Endothelial cell of umbilical vein (primary cell): ENCODE results near the gene LTBP2. TPM values are rescaled to one million over a fixed set of nuclear protein-coding genes. Genes with fewer than 3 reads are reported as not detected.

Experiments used
- BruUV-seq: library from RNA; stranded (reverse); fragments of 400-500 nt; replicated peaks from 2 replicates; lab custom pipeline; 2021; lab: Mats Ljungman, UMichigan
- CTCF ChIA-PET: fragments of 300-600, 350-600 bp; sonication (Branson Sonifier 250); formaldehyde crosslinking; loops from one replicate; lab custom pipeline; 2021; ENCODE audit warnings: antibody characterized with exemption, inconsistent platforms; lab: Charles Lee
- POLR2A ChIA-PET: fragments of 300-600, 350-600 bp; sonication (Branson Sonifier 250); formaldehyde crosslinking; loops from one replicate; lab custom pipeline; 2021; ENCODE audit warnings: antibody characterized with exemption, inconsistent platforms; lab: Charles Lee
- DNase-seq: peaks from one replicate; pipeline ENCODE4 v3.0.0-alpha.2; 2011; ENCODE audit warnings: low read depth, low spot score
- FAIRE-seq: peaks from 2 replicates; lab custom pipeline; 2011; peaks lifted over from hg19 to GRCh38; lab: Jason Lieb, UNC
- H2AFZ ChIP-seq: 2 replicates; pipeline ENCODE4 v1.6.0; 2012; ENCODE audit warnings: low read depth, low read length, control low read depth, inconsistent platforms
- H3K27ac ChIP-seq: 2 replicates; pipeline ENCODE4 v1.5.1; 2011; ENCODE audit warnings: low read depth, mild to moderate bottlenecking, control low read depth, low read length, moderate library complexity; ENCODE audit not compliant: insufficient read depth
- H3K27me3 ChIP-seq, 2 experiments: 2 replicates each; pipeline versions ENCODE4 v1.6.0 to v1.6.1; 2011; ENCODE audit warnings: low read length in 2 of 2, mixed read lengths in 1 of 2; ENCODE audit not compliant: control insufficient read depth in 2 of 2, insufficient read depth in 2 of 2
- H3K36me3 ChIP-seq, 2 experiments: 2 replicates in 1 of 2; 3 replicates in 1 of 2; pipeline ENCODE4 v1.5.1; 2011; ENCODE audit warnings: low read length in 2 of 2, mild to moderate bottlenecking in 1 of 2, moderate library complexity in 1 of 2; ENCODE audit not compliant: control insufficient read depth in 2 of 2, insufficient read depth in 2 of 2; ENCODE audit errors: extremely low read depth in 1 of 2
- H3K4me1 ChIP-seq: 3 replicates; pipeline ENCODE4 v1.5.1; 2011; ENCODE audit warnings: mild to moderate bottlenecking, low read length; ENCODE audit not compliant: control insufficient read depth, insufficient read depth; ENCODE audit errors: extremely low read depth
- H3K4me2 ChIP-seq: 2 replicates; pipeline ENCODE4 v1.6.1; 2011; ENCODE audit warnings: low read length, control low read depth, mixed read lengths; ENCODE audit not compliant: insufficient read depth
- H3K4me3 ChIP-seq, 3 experiments: fragments of 200-600 bp in 1 of 3; sonication (generic), shearing (Covaris generic) in 1 of 3; replicated peaks in 1 of 3; 2 replicates each; pipeline ENCODE4 v1.5.1; 2011 to 2016; ENCODE audit warnings: control low read depth in 3 of 3, low read length in 3 of 3, mild to moderate bottlenecking in 2 of 3, inconsistent platforms in 1 of 3, low read depth in 1 of 3, moderate library complexity in 1 of 3; ENCODE audit not compliant: insufficient read depth in 1 of 3
- H3K79me2 ChIP-seq: 2 replicates; pipeline ENCODE4 v1.6.0; 2012; ENCODE audit warnings: low read length, inconsistent platforms; ENCODE audit not compliant: control insufficient read depth, insufficient read depth
- H3K9ac ChIP-seq: replicated peaks from 2 replicates; pipeline ENCODE3; 2011; ENCODE audit warnings: low read length, control low read depth; ENCODE audit not compliant: insufficient read depth; ENCODE audit errors: extremely low read depth
- H3K9me1 ChIP-seq: replicated peaks from 3 replicates; pipeline ENCODE4 v1.6.0; 2011; ENCODE audit warnings: mild to moderate bottlenecking, low read length; ENCODE audit not compliant: control insufficient read depth, insufficient read depth; ENCODE audit errors: extremely low read depth
- H3K9me3 ChIP-seq: replicated peaks from 2 replicates; pipeline ENCODE4 v1.5.1; 2012; ENCODE audit warnings: low read length, inconsistent platforms; ENCODE audit not compliant: control insufficient read depth, insufficient read depth
- H4K20me1 ChIP-seq: replicated peaks from 2 replicates; pipeline ENCODE3; 2011; ENCODE audit warnings: mild to moderate bottlenecking, low read length; ENCODE audit not compliant: control insufficient read depth, insufficient read depth; ENCODE audit errors: extremely low read depth
- CTCF ChIP-seq, 2 donors: IDR thresholded peaks; 1 replicate in 1 of 2; 2 replicates in 1 of 2; pipeline ENCODE4 v1.5.1; 2011; ENCODE audit warnings: low read length in 2 of 2, mild to moderate bottlenecking in 2 of 2, moderate library complexity in 2 of 2, control low read depth in 1 of 2, inconsistent platforms in 1 of 2, low read depth in 1 of 2; ENCODE audit not compliant: insufficient read depth in 1 of 2; ENCODE audit errors: extremely low read depth in 1 of 2
- EZH2 ChIP-seq: IDR thresholded peaks from 2 replicates; pipeline ENCODE4 v1.6.1; 2012; ENCODE audit warnings: borderline replicate concordance, low read depth, mild to moderate bottlenecking, moderate library complexity, low read length, inconsistent platforms; ENCODE audit not compliant: severe bottlenecking
- FOS ChIP-seq: IDR thresholded peaks from 2 replicates; pipeline ENCODE4 v1.6.1; 2011; ENCODE audit warnings: mild to moderate bottlenecking, low read length, moderate library complexity, borderline replicate concordance; ENCODE audit not compliant: insufficient read depth
- GATA2 ChIP-seq: IDR thresholded peaks from 2 replicates; pipeline ENCODE4 v1.7.0; 2011; ENCODE audit warnings: low read depth, mild to moderate bottlenecking, moderate library complexity, mixed read lengths, low read length; ENCODE audit not compliant: insufficient read length, insufficient read depth
- JUN ChIP-seq: IDR thresholded peaks from 2 replicates; pipeline ENCODE4 v1.6.1; 2011; ENCODE audit warnings: borderline replicate concordance, low read depth; ENCODE audit not compliant: insufficient read length, insufficient read depth
- MAX ChIP-seq: IDR thresholded peaks from 2 replicates; pipeline ENCODE4 v1.6.1; 2011; ENCODE audit not compliant: insufficient read depth, insufficient read length
- MYC ChIP-seq: IDR thresholded peaks from one replicate; pipeline ENCODE4 v1.6.1; 2011; ENCODE audit warnings: mild to moderate bottlenecking, low read depth, low read length
- POLR2A ChIP-seq: IDR thresholded peaks from 2 replicates; pipeline ENCODE4 v1.6.1; 2012; ENCODE audit warnings: low read depth, mild to moderate bottlenecking, control low read depth, low read length
- POLR2AphosphoS5 ChIP-seq: IDR thresholded peaks from 2 replicates; pipeline ENCODE4 v1.6.1; 2012; ENCODE audit warnings: low read depth, mild to moderate bottlenecking, control low read depth, low read length, moderate library complexity; ENCODE audit not compliant: insufficient read depth
- dilution Hi-C: fragments of 300-500 bp; cut with MboI; formaldehyde crosslinking; loops from one replicate; pipeline ENCODE4 v1.15.0; 2019; ENCODE audit warnings: low sequenced_read_pairs; ENCODE audit not compliant: extremely low pct_ligation_motif_present
- intact Hi-C: fragments of 100-400 bp; cut with micrococcal nuclease; formaldehyde crosslinking; loops from one replicate; pipeline ENCODE4 v1.10.0; 2022
- polyA plus RNA-seq, 4 experiments: library from polyadenylated mRNA; depleted of rRNA in 3 of 4; stranded (reverse) in 3 of 4; unstranded in 1 of 4; fragments of >200 nt; gene quantifications; 2 replicates each; pipeline versions ENCODE4 v1.2.1 to v1.2.3, GENCODE V29; 2011 to 2012; ENCODE audit warnings: missing spikeins in 1 of 4
- total RNA-seq: library from RNA; stranded (reverse); gene quantifications from 2 replicates; pipeline ENCODE4 v1.2.3, GENCODE V29; 2021

Gene LTBP2
- total and polyA plus RNA-seq, 2 donors (not counting 3 experiments of a cell fraction or from before 2014, with no cell fraction given), result 209 to 268 TPM

GRCh38 chr14:74558655-74559054 lies 53.4 kb downstream of the LTBP2 start:
- Histone ChIP-seq H3K4me3 (no peak overlapping the region), H3K4me2 (no peak overlapping the region), H3K79me2 (peaks cover 84% of the 10 kb centered on the region), H4K20me1 (no peaks in the 10 kb centered on the region), H3K27me3 (no peaks in the 10 kb centered on the region), H3K9me3 (no peaks in the 10 kb centered on the region), H3K9ac (no peak overlapping the region), H3K4me1 (peaks cover 18% of the 10 kb centered on the region), H2AFZ (no peak overlapping the region), H3K36me3 (peaks cover 3 to 4% of the 10 kb centered on the region in 2 experiments), H3K9me1 (no peaks in the 10 kb centered on the region), H3K27ac (no peak overlapping the region)
- DNase-seq (no peak), FAIRE-seq (no peak)
- ChIA-PET CTCF (no interaction called here), POLR2A (interaction anchor here (0.7 kb wide), 1 partner anchor 15 kb away, joined by 5 read pairs; no protein-coding TSS in a partner anchor)
- TF ChIP-seq MYC (no peak), CTCF (IDR thresholded peaks at IDR 0.05; ENCODE audit: extremely low read depth in 1 of 2, insufficient read depth in 1 of 2, low read depth in 1 of 2, low read length in 2 of 2) (no peak), MAX (no peak), GATA2 (no peak), POLR2AphosphoS5 (no peak), POLR2A (no peak), JUN (no peak), FOS (no peak), EZH2 (no peak)
- dilution Hi-C loops, result no loop called here
- no TSS peak for BruUV-seq
- intact Hi-C loops, result no loop called here
